ENCODE results near the gene CDK12.
"Not testable (repeated sequence)": the region's sequence is repeated elsewhere in the genome, so short reads cannot be mapped to it uniquely, and the experiment has no call there.

GRCh38 chr17:39479631-39480030 is 18.3 kb downstream of the CDK12 start:
- not testable (repeated sequence) for TF ChIP-seq POLR2AphosphoS5, CTCF, POLR2A (IDR thresholded peaks at IDR 0.05)

Measured in prostate gland (tissue), 2 donors.